Small intestine (tissue), 7 donors: ENCODE data around the gene NTN4. TPM values are rescaled to one million over a fixed set of nuclear protein-coding genes. Genes with fewer than 3 reads are reported as not detected.

Experiments
- DNase-seq, 2 donors: peaks; one replicate each; pipeline versions ENCODE4 v3.0.0 to v3.0.0-alpha.2; 2013
- FAIRE-seq: peaks from 2 replicates; lab custom pipeline; 2012; peaks lifted over from hg19 to GRCh38; lab: Jason Lieb, UNC
- H3K27ac ChIP-seq, 3 donors: one replicate each; pipeline ENCODE4 v1.5.1; 2013; ENCODE audit warnings: low read length in 2 of 3, mild to moderate bottlenecking in 2 of 3, control low read depth in 1 of 3, inconsistent platforms in 1 of 3, low read depth in 1 of 3, moderate library complexity in 1 of 3
- H3K27me3 ChIP-seq, 3 donors: one replicate each; pipeline ENCODE4 v1.6.1; 2013; ENCODE audit warnings: low read length in 3 of 3, inconsistent platforms in 1 of 3; ENCODE audit not compliant: control insufficient read depth in 3 of 3, insufficient read depth in 3 of 3
- H3K36me3 ChIP-seq, 3 donors: one replicate each; pipeline ENCODE4 v1.6.1; 2013; ENCODE audit warnings: low read length in 3 of 3, inconsistent platforms in 1 of 3, low read depth in 1 of 3, mild to moderate bottlenecking in 1 of 3, moderate library complexity in 1 of 3; ENCODE audit not compliant: control insufficient read depth in 3 of 3, insufficient read depth in 2 of 3
- H3K4me1 ChIP-seq, 3 donors: one replicate each; pipeline ENCODE4 v1.6.1; 2013; ENCODE audit warnings: low read length in 2 of 3, inconsistent platforms in 1 of 3, low read depth in 1 of 3, mild to moderate bottlenecking in 1 of 3, moderate library complexity in 1 of 3; ENCODE audit not compliant: control insufficient read depth in 3 of 3, insufficient read depth in 2 of 3
- H3K4me3 ChIP-seq, 3 donors: one replicate each; pipeline ENCODE4 v1.5.1; 2013; ENCODE audit warnings: low read length in 3 of 3, control low read depth in 1 of 3, inconsistent platforms in 1 of 3, low read depth in 1 of 3, mild to moderate bottlenecking in 1 of 3, moderate library complexity in 1 of 3
- H3K9me3 ChIP-seq, 2 donors: one replicate each; pipeline ENCODE4 v1.6.1; 2013; ENCODE audit warnings: low read depth in 1 of 2, low read length in 1 of 2; ENCODE audit not compliant: control insufficient read depth in 2 of 2, insufficient read depth in 1 of 2
- WGBS, 3 donors: extraction: QIAGEN DNeasy Blood & Tissue Kit; methylation state at CpG; one replicate each; pipeline ENCODE4 v1.1.7; 2013; 5-methylcytosine and 5-hydroxymethylcytosine counted together
- polyA plus RNA-seq, 4 donors: library from polyadenylated mRNA; stranded (reverse) in 3 of 4; unstranded in 1 of 4; fragments of 200-250 nt in 3 of 4; fragments of 120-200 nt in 1 of 4; gene quantifications; one replicate each; pipeline versions ENCODE4 v1.2.1 to v1.2.3, GENCODE V29; 2013
- donor health status: healthy with polysubstance abuse.
- donor health status: control.
- donor health status: control.
- donor health status: Bipolar disorder and iron deficiency.
- donor health status: healthy.

The NTN4 gene
- polyA plus RNA-seq, 4 donors: 1.6 to 45.7 (median 9.8) TPM

DNA sequence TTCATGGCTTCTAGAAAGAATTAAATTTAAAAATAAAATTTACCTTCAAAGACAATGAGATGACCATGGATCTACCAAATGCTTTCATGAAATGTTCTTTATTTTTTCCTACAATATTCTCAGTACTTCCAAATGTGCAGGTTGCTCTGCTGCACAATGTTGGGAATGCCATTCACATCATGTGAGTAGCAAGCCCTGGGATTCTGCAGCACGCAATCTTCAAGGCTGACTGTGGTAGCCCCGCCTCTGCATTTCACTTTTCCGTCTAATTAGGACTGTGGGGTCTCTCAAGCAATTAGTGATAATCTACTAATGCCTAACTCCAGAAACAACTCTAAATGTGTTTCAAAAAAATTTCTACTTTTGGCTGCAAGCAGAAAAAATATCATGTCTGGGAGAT, 13.7 kb upstream of the NTN4 start:
- WGBS, 3 donors: 68 to 78% (median 76%) methylated on average over 3 of the region's 3 CpGs
- no peaks in the 10 kb centered on the region for H3K9me3 ChIP-seq
- DNase-seq: no peak
- H3K27ac ChIP-seq: no peak overlapping the region
- H3K36me3 ChIP-seq: no peaks in the 10 kb centered on the region
- H3K4me3 ChIP-seq: no peak overlapping the region
- H3K4me1 ChIP-seq: peaks cover 0 to 13% (median 0%) of the 10 kb centered on the region in 3 donors
- no peaks in the 10 kb centered on the region for H3K27me3 ChIP-seq
- FAIRE-seq: no peak

DNA sequence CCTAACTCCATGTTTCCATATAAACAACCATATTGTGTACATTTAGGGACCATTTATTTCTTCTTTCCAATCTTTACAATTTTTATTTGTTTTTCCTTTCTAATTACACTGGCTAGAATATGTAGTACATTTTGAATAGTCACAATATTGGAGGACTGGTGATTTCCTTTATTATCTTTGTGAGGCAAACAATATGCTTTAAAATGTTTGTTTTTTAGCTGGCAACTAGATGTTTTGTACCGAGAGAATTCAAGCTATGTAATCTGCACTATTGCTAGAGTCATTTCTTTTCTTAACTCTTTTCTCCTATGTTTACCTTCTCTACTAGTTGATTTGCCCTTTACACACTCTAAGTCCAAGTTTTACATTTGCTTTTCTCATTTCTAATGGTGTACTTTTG, 13.3 kb upstream of the NTN4 start:
- Histone ChIP-seq H3K27me3 (no peaks in the 10 kb centered on the region), H3K36me3 (no peaks in the 10 kb centered on the region), H3K4me3 (no peak overlapping the region), H3K4me1 (peaks cover 0 to 13% (median 0%) of the 10 kb centered on the region in 3 donors), H3K9me3 (no peaks in the 10 kb centered on the region), H3K27ac (peak overlapping the region in 1 of 3 donors; percentile 51)
- WGBS, 3 donors: 63 to 84% (median 72%) methylated on average over 1 of the region's 1 CpG
- DNase-seq: no peak
- no peak for FAIRE-seq

DNA sequence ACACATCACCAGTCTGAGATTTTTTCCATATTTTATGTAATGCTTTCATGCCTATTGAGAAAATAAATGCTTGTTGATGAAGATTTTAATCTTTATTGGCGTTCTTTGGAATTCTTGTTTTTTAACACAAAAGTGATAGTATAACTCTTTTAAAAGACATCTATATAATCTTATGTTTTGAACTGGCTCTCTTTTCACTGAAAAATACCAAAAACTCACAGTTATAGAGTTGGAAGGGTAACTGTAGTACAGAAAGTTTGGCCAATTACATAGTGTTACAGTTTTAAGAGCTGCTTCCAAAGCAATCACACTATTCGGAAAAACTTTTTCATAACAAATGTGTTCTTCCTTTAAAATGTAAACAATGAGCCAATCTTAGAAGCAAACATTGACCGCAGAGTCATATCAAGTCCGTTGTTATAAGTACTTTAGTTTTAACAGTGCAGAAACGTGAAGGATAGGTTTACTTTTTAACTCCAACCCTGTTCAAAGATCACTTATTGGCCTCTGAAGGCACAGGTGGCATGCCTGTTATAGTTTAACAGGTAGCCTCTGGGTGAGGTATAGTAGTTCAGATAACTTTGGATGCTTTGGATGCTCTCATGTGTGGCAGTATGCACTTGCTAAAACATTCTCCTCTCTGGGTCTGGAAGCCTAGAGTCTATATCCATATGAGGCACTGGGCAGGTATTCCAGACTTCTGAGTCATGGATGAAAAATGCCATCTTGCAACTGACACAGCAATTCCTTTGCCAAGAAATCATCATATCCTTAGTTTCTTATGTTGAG, 12.1 kb upstream of the NTN4 start:
- Histone ChIP-seq H3K4me1 (peaks cover 0 to 13% (median 0%) of the 10 kb centered on the region in 3 donors), H3K27me3 (no peaks in the 10 kb centered on the region), H3K9me3 (no peaks in the 10 kb centered on the region), H3K4me3 (no peak overlapping the region), H3K27ac (peak overlapping the region in 1 of 3 donors; percentile 51), H3K36me3 (no peaks in the 10 kb centered on the region)
- 11 to 32% (median 16%) methylated on average over 5 of the region's 5 CpGs for WGBS, 3 donors
- peak; percentile 41 for FAIRE-seq
- DNase-seq: peak; percentile 83

DNA sequence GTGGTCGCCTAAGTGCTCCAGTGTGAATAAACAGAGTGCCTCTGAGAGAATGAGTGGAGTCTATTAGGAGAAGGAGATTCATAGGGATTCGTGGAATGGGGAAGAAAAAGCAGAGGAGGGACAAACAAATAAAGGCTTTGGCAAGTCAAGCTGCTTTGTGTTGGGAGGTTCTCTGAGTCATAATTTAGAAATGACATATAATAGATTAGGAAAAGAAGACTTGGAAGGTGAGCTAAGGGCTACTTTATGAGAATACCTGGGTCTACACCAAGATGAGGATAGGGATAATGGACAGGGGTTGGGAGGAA, 6.4 kb upstream of the NTN4 start:
- Histone ChIP-seq H3K9me3 (no peaks in the 10 kb centered on the region), H3K27ac (no peak overlapping the region), H3K4me3 (no peak overlapping the region), H3K27me3 (no peaks in the 10 kb centered on the region), H3K4me1 (peaks cover 0 to 6% (median 0%) of the 10 kb centered on the region in 3 donors), H3K36me3 (no peaks in the 10 kb centered on the region)
- WGBS, 3 donors: 55 to 72% (median 70%) methylated on average over 2 of the region's 2 CpGs
- FAIRE-seq: no peak
- DNase-seq: no peak

DNA sequence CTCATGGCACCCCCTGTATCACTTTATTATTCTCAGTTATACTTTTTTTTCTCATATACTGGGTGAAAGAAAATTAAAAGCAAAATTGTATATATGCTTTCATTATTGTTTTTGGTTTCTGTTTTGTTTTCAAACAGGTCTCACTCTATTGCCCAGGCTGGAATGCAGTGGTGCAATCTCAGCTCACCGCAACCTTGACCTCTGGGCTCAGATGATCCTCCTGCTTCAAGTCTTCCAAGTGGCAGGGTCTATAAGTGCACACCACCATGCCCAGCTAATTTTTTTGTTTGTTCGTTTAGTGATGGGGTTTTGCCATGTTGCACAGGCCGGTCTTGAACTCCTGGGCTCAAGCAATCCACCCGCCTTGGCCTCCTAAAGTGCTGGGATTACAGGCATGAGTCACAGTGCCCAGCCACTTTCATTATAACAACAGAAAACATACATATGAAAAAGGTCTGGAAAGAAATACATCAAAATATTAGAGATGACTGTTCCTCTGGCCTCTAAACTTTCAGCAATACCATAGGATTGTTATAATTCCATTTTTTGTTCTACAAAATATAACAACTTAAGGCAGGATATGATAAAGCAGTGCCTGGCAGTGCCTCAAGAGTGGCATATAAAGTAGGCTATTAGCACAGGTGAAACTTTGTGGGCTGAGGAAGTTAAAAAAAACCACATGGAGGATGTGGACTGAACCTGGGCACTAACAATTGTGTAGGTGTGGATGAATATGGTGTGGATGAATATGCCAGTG, 5.8 kb upstream of the NTN4 start:
- H3K27me3 ChIP-seq: no peaks in the 10 kb centered on the region
- DNase-seq: peak; percentile 44 to 54
- H3K4me3 ChIP-seq: no peak overlapping the region
- no peaks in the 10 kb centered on the region for H3K9me3 ChIP-seq
- no peak overlapping the region for H3K27ac ChIP-seq
- no peaks in the 10 kb centered on the region for H3K36me3 ChIP-seq
- H3K4me1 ChIP-seq: peaks cover 0 to 3% (median 0%) of the 10 kb centered on the region in 3 donors
- FAIRE-seq: no peak
- 59 to 68% (median 59%) methylated on average over 4 of the region's 4 CpGs for WGBS, 3 donors

DNA sequence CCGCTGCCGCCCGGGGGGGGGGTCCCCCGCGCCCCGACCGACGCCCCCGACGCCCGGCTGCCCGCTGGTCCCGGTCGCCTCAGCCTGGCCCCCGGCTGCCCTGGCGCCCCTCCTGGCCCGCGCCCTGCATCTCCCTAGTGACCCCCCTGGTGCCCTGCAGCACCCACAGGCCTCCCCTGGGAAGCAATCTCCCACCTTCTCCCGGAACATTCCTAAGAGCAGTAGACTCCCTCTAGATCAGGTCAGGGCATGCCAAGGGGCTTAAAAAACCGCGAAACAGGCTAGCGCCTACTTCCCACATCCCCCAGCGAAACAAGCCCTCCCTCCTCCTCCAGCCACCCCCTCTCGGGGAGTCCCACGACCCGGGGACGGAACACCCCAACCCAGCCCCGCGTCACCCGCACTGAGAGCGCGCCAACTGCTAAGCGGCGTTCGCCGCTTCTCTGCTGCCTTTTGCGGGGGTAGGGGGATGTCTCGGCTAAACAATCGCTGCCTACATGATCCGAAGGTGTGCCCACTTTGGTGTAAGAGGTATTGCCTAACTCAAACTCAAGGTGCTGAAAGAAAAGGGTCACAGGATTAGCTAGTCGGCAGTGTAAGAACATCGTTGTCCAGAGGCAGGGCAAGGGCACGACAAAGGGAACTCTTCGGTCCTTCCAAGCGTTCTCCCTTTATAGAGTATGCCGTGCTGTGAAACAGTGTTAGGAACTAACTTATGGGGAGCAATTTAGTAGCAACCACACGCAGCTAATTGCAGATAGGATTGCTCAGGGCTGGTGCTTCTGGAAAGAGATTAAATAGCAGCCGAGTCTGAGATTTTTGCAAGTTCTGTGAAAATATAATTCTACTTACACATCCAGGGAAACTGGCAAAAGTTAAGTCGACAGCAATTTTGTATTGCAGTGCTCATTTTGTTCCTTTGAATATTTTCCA, 619 bp upstream of the NTN4 start:
- no peak for FAIRE-seq
- H3K36me3 ChIP-seq: peaks cover 0 to 5% (median 0%) of the 10 kb centered on the region in 3 donors
- peak overlapping the region in 2 of 3 donors; percentile 37 to 52 for H3K27ac ChIP-seq
- 2 to 3% (median 3%) methylated on average over 30 to 49 of the region's 49 CpGs for WGBS, 3 donors
- DNase-seq: peak; percentile 39 to 70
- peaks cover 3 to 15% (median 10%) of the 10 kb centered on the region in 3 donors for H3K27me3 ChIP-seq
- no peaks in the 10 kb centered on the region for H3K9me3 ChIP-seq
- peak overlapping the region; percentile 63 to 89 (median 66) for H3K4me3 ChIP-seq
- peaks cover 0 to 15% (median 0%) of the 10 kb centered on the region in 3 donors for H3K4me1 ChIP-seq

DNA sequence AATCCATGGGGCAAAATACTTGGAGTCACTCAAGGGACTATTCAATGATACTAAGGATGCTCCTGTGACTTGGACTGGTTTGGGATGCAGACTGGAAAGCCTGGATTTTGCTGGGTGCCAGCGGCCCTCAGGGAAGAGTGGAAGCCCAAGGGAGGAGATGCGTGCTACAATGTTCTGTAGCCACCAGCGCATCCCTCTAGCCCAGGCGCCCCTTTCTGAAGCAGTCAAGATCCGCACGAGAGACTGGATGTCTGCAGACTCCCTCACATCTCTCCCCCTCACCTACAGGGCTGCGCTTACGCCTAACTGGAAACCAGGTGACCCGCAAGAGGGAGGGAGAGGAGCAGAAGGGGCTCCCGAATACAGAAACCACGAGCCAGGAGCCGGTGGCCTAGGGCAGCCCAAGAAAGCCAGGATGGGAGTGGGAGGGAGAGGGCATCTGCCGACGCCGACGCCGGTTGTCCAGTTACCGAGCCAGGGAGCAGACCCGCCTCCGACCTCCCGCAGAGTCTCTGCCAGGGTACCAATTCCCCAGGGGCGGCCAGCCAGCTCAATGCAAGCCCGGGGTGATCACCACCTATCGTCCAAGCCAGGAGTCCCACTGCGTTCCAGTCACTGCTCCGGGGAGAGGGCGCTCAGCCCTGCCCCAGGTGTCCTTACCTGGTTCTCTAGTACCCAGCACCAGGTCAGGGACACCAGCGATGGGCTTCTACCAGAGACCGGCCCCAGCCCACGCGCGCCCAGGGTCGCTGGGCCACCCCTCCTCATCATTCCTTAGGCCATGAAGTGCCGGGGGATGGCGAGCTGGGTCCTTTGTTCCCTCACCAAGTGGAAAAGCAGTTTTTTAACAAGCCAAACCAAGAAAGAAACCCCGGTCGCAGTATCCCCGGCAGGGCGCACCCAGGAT, 1.2 kb downstream of the NTN4 start:
- FAIRE-seq (no peak), DNase-seq (peak; percentile 15 to 57)
- peak overlapping the region in 2 of 3 donors; percentile 0 to 31 for H3K27ac ChIP-seq
- H3K27me3 ChIP-seq: peaks cover 3 to 15% (median 10%) of the 10 kb centered on the region in 3 donors
- peaks cover 0 to 15% (median 0%) of the 10 kb centered on the region in 3 donors for H3K4me1 ChIP-seq
- H3K4me3 ChIP-seq: peak overlapping the region; percentile 63 to 89 (median 66)
- peaks cover 0 to 7% (median 0%) of the 10 kb centered on the region in 3 donors for H3K36me3 ChIP-seq
- WGBS, 3 donors: 9 to 12% (median 9%) methylated on average over 37 to 39 of the region's 39 CpGs
- no peaks in the 10 kb centered on the region for H3K9me3 ChIP-seq
